H7 (cell line): ENCODE measurements around the gene LCN10. TPM values are rescaled to one million over a fixed set of nuclear protein-coding genes. Genes with fewer than 3 reads are reported as not detected.
"Not testable (repeated sequence)": the region's sequence is repeated elsewhere in the genome, so short reads cannot be mapped to it uniquely, and the experiment has no call there.

ENCODE experiments used
- DNase-seq: peaks from one replicate; pipeline ENCODE4 v3.0.0; 2012
- H3K27me3 ChIP-seq: 2 replicates; pipeline ENCODE4 v1.6.0; 2011; ENCODE audit warnings: mild to moderate bottlenecking, low read length; ENCODE audit not compliant: control insufficient read depth, insufficient read depth
- H3K36me3 ChIP-seq: replicated peaks from 2 replicates; pipeline ENCODE4 v1.5.1; 2011; ENCODE audit warnings: low read length; ENCODE audit not compliant: control insufficient read depth, insufficient read depth
- H3K4me3 ChIP-seq: 2 replicates; pipeline ENCODE4 v1.5.1; 2011; ENCODE audit warnings: low read depth, mild to moderate bottlenecking, control low read depth, low read length, moderate library complexity; ENCODE audit not compliant: insufficient read depth
- total RNA-seq: library from RNA; depleted of rRNA; stranded (reverse); fragments of >200 nt; shearing (Covaris generic); gene quantifications from 2 replicates; pipeline ENCODE4 v1.2.3, GENCODE V29; 2014

The LCN10 gene
- total RNA-seq, 1 experiment from 2014 or later: 0.76 TPM

- peak overlapping the region; percentile 21; the same call in 1 of the 2 replicates for H3K4me3 ChIP-seq
- H3K36me3 ChIP-seq: no peaks in the 10 kb centered on the region
- DNase-seq: peak; percentile 99
- no peaks in the 10 kb centered on the region for H3K27me3 ChIP-seq
Measured at GRCh38 chr9:136762915-136763648, 20.3 kb upstream of the LCN10 start.

GRCh38 chr9:136762221-136762691 lies 19.5 kb upstream of the LCN10 start:
- Histone ChIP-seq H3K36me3 (no peaks in the 10 kb centered on the region), H3K27me3 (no peaks in the 10 kb centered on the region), H3K4me3 (no peak overlapping the region)
- DNase-seq: peak; percentile 56

- Histone ChIP-seq H3K27me3 (no peaks in the 10 kb centered on the region), H3K36me3 (no peaks in the 10 kb centered on the region), H3K4me3 (no peak overlapping the region)
- peak; percentile 60 for DNase-seq
Measured at GRCh38 chr9:136761545-136761981, 18.8 kb upstream of the LCN10 start.

DNA sequence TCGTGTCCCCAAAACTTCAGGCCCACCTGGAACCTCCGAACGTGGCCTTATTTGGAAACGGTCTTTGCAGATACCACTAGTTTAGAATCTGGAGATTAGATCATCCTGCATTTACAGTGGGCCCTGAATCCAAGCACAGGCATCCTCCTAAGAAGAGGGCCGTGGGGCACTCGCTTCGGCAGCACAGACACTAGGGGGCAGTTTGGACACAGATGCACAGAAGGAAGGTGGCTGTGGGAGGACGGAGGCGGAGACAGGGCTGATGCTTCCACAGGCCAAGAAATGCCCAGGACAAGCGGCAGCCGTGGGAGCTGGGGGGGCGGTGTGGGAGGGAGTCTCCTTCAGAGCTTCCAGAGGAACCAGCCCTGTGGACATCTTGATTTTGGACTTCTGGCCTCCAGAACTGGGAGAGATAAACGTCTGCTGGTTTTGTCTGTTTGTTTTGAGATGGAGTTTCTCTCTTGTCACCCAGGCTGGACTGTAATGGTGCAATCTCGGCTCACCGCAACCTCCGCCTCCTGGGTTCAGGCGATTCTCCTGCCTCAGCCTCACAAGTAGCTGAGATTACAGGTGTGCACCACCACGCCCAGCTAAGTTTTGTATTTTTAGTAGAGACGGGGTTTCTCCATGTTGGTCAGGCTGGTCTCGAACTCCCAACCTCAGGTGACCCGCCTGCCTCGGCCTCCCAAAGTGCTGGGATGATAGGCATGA lies 18.2 kb upstream of the LCN10 start:
- DNase-seq: peak; percentile 77
- not testable (repeated sequence) for H3K36me3 ChIP-seq, H3K4me3 ChIP-seq, H3K27me3 ChIP-seq

GRCh38 chr9:136760424-136760823 lies 17.7 kb upstream of the LCN10 start:
- Histone ChIP-seq H3K27me3 (no peaks in the 10 kb centered on the region), H3K36me3 (no peaks in the 10 kb centered on the region), H3K4me3 (no peak overlapping the region)
- peak; percentile 55 for DNase-seq

- no peaks in the 10 kb centered on the region for H3K27me3 ChIP-seq
- no peak overlapping the region for H3K4me3 ChIP-seq
- peak; percentile 56 for DNase-seq
- no peaks in the 10 kb centered on the region for H3K36me3 ChIP-seq
Measured at GRCh38 chr9:136759436-136760325, 16.9 kb upstream of the LCN10 start.

DNA sequence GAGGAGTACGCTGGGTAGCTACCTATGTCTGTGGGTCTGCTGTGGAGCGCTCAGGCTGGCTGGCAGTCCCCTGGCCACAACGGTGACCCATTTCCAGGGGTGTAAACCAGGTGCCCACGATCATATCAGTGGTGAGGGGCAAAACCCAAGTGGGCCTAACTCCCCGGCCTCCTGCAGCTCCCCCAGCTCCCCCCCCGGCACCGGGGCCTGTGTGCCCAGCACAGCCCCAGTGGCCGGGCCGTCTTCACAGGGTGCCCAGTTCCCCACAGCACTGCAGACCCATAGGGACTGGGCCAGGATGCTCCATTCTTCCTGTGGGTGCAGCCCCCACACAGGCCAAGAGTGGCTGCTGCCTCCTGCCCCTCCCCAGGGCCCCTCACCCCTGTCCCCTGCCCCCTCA lies 16.3 kb upstream of the LCN10 start:
- no peaks in the 10 kb centered on the region for H3K27me3 ChIP-seq
- no peak for DNase-seq
- no peaks in the 10 kb centered on the region for H3K36me3 ChIP-seq
- H3K4me3 ChIP-seq: no peak overlapping the region

GRCh38 chr9:136757751-136758140 lies 15.0 kb upstream of the LCN10 start:
- Histone ChIP-seq H3K27me3 (no peaks in the 10 kb centered on the region), H3K36me3 (no peaks in the 10 kb centered on the region), H3K4me3 (no peak overlapping the region)
- DNase-seq: peak; percentile 47

DNA sequence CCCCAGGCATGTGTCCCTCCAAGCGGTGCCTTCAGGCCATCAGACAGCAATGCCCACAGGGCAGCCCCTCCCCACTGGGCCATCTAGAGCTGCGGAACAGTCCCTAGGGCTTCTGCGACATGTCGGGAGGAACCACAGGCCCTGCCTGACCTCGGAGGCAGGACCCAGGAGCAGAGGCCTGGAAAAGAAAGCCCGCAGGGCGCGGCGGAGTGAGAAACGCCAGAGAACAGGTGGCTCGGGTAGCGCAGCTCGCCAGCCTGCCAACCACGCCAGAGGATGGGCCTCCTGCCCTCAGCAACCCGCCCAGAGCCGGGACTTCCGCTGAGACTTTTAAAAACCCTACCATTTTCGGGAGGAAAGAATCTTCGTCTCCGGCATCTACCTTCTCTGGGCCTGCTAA lies 14.6 kb upstream of the LCN10 start:
- H3K4me3 ChIP-seq: no peak overlapping the region
- no peaks in the 10 kb centered on the region for H3K27me3 ChIP-seq
- no peaks in the 10 kb centered on the region for H3K36me3 ChIP-seq
- peak; percentile 37 for DNase-seq

GRCh38 chr9:136756836-136757235 lies 14.1 kb upstream of the LCN10 start:
- no peak overlapping the region for H3K4me3 ChIP-seq
- H3K27me3 ChIP-seq: no peaks in the 10 kb centered on the region
- DNase-seq: no peak

DNA sequence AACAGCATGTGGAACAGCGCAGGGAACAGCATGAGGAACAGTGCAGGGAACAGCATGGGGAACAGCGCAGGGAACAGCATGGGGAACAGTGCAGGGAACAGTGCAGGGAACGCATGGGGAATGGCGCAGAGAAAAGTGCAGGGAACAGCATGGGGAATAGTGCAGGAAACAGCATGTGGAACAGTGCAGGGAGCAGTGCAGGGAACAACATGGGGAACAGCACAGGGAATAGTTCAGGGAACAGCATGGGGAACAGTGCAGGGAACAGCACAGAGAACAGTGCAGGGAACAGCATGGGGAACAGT lies 13.3 kb upstream of the LCN10 start:
- DNase-seq: no peak
- Histone ChIP-seq H3K4me3 (no peak overlapping the region), H3K36me3 (no peaks in the 10 kb centered on the region), H3K27me3 (no peaks in the 10 kb centered on the region)

More at GRCh38 chr9:136756836-136757235, 14.1 kb upstream of the LCN10 start:
- no peaks in the 10 kb centered on the region for H3K36me3 ChIP-seq

DNA sequence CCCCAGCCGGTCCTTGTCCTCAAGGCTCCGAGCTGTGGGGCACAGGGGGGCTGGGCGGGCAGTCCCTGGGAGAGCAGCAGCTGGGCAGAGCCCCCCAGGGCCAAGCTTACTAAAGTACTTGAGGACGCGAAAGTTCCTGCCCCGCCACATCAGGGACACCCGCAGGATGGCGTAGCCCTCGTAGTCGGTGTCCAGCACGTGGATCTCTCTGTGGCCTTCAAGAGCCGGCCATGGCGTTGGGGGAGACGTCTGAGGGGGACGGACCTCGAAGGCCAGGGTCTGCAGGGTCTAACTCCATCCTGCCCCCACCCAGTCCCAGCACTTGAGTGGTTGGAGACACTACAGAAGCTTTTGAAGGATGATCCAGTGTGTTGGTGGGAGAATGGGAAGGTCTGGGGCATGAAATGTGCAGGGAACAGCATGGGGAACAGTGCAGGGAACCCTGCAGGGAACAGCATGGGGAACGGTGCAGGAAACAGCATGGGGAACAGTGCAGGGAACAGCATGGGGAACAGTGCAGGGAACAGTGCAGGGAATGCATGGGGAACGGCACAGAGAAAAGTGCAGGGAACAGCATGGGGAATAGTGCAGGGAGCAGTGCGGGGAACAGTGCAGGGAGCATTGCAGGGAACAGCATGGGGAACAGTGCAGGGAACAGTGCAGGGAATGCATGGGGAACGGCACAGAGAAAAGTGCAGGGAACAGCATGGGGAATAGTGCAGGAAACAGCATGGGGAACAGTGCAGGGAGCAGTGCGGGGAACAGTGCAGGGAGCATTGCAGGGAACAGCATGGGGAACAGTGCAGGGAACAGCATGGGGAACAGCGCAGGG lies 12.8 kb upstream of the LCN10 start:
- not testable (repeated sequence) for DNase-seq

DNA sequence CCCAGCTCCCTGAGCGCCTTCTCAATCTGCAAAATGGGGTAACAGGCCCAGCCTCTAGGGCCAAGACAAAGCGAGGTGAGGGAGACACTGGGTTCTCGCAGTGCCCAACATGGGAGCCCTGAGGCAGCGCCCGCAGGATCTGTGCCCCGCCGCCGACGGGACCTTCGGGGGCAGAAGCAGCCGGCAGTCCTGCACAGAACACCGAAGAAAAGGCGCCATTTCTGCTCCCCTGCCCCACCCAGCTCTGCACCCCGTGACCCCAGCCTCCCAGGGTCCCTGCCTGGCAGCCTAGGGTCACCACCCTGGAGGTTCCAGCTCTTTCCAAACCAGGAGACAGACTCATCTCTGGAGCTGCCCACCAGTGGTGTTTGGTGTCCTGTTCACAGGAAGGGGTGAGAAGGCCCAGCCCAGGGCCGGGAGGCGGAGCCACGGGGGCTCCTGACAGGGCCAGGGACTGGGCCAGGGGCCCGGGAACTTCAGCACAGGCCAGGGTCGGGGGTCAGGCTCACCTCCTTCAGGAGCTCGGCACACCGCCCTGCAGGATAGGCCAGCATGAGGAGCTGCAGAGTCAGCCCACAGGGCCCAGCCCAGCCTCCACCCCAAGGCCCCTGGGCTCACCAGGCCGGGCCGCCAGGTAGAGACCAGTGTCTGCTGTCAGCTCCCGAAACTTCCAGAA lies 12.0 kb upstream of the LCN10 start:
- Histone ChIP-seq H3K27me3 (no peaks in the 10 kb centered on the region), H3K36me3 (no peaks in the 10 kb centered on the region), H3K4me3 (no peak overlapping the region)
- DNase-seq: peak; percentile 86

More for the DNA sequence above, 12.8 kb upstream of the LCN10 start:
- H3K36me3 ChIP-seq, H3K27me3 ChIP-seq, H3K4me3 ChIP-seq: not testable (repeated sequence)
